Natural killer cell (primary cell): ENCODE data around the gene MUC2. TPM values are rescaled to one million over a fixed set of nuclear protein-coding genes. Genes with fewer than 3 reads are reported as not detected.

Experiments
- ATAC-seq, 3 donors: fragments of 150-1000 bp in 2 of 3; fragments of 200-7000 bp in 1 of 3; cut with Tn5 transposase; 1 replicate in 1 of 3; 2 replicates in 2 of 3; pipeline ENCODE4 v1.10.0; 2021; ENCODE audit warnings: mild to moderate bottlenecking in 2 of 3, moderate library complexity in 2 of 3
- DNase-seq, 2 donors: peaks; one replicate each; pipeline versions ENCODE4 v3.0.0 to v3.0.0-alpha.2; 2013 to 2021; ENCODE audit warnings: mixed read lengths in 1 of 2
- H3K27ac ChIP-seq: one replicate; pipeline ENCODE4 v1.5.1; 2013; ENCODE audit warnings: mild to moderate bottlenecking, low read length
- H3K27me3 ChIP-seq: one replicate; pipeline ENCODE4 v1.6.1; 2013; ENCODE audit warnings: low read length; ENCODE audit not compliant: control insufficient read depth, insufficient read depth
- H3K36me3 ChIP-seq: one replicate; pipeline ENCODE4 v1.6.1; 2013; ENCODE audit warnings: low read length; ENCODE audit not compliant: control insufficient read depth, insufficient read depth
- H3K4me1 ChIP-seq: one replicate; pipeline ENCODE4 v1.6.1; 2013; ENCODE audit warnings: low read length; ENCODE audit not compliant: control insufficient read depth, insufficient read depth
- H3K4me3 ChIP-seq: one replicate; pipeline ENCODE4 v1.5.1; 2013; ENCODE audit warnings: low read length
- H3K9me3 ChIP-seq: one replicate; pipeline ENCODE4 v1.6.1; 2013; ENCODE audit warnings: low read length; ENCODE audit not compliant: control insufficient read depth, insufficient read depth
- H3K27ac Mint-ChIP-seq, 2 donors: one replicate each; pipeline ENCODE4 v1.8.0; 2022; ENCODE audit warnings: mild to moderate bottlenecking in 2 of 2, mixed read lengths in 2 of 2, moderate library complexity in 1 of 2
- H3K27me3 Mint-ChIP-seq, 2 donors: one replicate each; pipeline ENCODE4 v1.8.0; 2022; ENCODE audit warnings: low read depth in 2 of 2, mixed read lengths in 2 of 2
- H3K36me3 Mint-ChIP-seq: one replicate; pipeline ENCODE4 v1.8.0; 2022; ENCODE audit warnings: mixed read lengths
- H3K4me1 Mint-ChIP-seq, 2 donors: one replicate each; pipeline ENCODE4 v1.8.0; 2022; ENCODE audit warnings: mixed read lengths in 2 of 2
- H3K4me3 Mint-ChIP-seq: one replicate; pipeline ENCODE4 v1.8.0; 2022; ENCODE audit warnings: mild to moderate bottlenecking, moderate library complexity, mixed read lengths
- H3K9me3 Mint-ChIP-seq, 2 donors: one replicate each; pipeline ENCODE4 v1.8.0; 2022; ENCODE audit warnings: mixed read lengths in 2 of 2
- WGBS: methylation state at CpG from one replicate; pipeline ENCODE4 v1.1.7; 2013; ENCODE audit warnings: missing lambda C conversion rate; ENCODE audit not compliant: insufficient coverage; 5-methylcytosine and 5-hydroxymethylcytosine counted together
- intact Hi-C: fragments of 100-400 bp; cut with micrococcal nuclease; formaldehyde crosslinking; loops from one replicate; pipeline ENCODE4 v1.14.2; 2022
- total RNA-seq, 4 donors: library from RNA; stranded (reverse); fragments of 120-200 nt in 1 of 4; gene quantifications; one replicate each; pipeline versions ENCODE4 v1.2.3 to v1.2.4, GENCODE V29; 2013 to 2022
- TF ChIP-seq, protein P1 (sequence below): fragments of 200-600 bp; IDR thresholded peaks from one replicate; pipeline ENCODE4 v1.8.0; 2022; ENCODE audit warnings: antibody characterized with exemption

The MUC2 gene
- total RNA-seq, 3 donors from 2014 or later (not counting 1 experiment from before 2014, with no cell fraction given) = not detected

DNA sequence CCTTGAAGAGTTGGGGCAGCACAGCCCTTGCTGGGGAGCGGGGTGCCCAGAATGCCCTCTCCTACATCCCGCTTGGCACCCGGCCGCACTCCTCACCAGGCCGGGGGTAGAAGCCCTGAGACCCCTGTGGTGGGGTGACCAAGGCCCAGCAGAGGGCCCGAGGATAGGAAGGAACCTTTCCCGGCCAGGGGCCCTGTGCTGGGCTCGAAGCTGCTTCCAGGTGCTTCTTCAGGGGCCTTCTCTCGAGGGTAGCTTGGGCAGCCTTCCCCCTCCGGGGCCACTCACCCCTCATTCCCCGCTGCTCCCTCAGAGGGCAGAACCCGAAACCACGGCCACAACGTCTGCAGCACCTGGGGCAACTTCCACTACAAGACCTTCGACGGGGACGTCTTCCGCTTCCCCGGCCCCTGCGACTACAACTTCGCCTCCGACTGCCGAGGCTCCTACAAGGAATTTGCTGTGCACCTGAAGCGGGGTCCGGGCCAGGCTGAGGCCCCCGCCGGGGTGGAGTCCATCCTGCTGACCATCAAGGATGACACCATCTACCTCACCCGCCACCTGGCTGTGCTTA, 752 bp downstream of the MUC2 start:
- no peaks in the 10 kb centered on the region for H3K27me3 Mint-ChIP-seq
- no peak overlapping the region for H3K4me3 ChIP-seq
- ATAC-seq (no peak), DNase-seq (peak in 1 of 2 donors; percentile 9)
- WGBS = 90% methylated on average over 28 of the region's 28 CpGs
- no peaks in the 10 kb centered on the region for H3K4me1 Mint-ChIP-seq
- intact Hi-C loops = no loop called here
- H3K9me3 Mint-ChIP-seq = no peaks in the 10 kb centered on the region
- no peaks in the 10 kb centered on the region for H3K36me3 Mint-ChIP-seq
- H3K4me1 ChIP-seq = no peaks in the 10 kb centered on the region
- H3K27ac ChIP-seq = no peak overlapping the region
- H3K9me3 ChIP-seq = no peaks in the 10 kb centered on the region
- H3K27me3 ChIP-seq = no peaks in the 10 kb centered on the region
- TF ChIP-seq, protein P1, sequence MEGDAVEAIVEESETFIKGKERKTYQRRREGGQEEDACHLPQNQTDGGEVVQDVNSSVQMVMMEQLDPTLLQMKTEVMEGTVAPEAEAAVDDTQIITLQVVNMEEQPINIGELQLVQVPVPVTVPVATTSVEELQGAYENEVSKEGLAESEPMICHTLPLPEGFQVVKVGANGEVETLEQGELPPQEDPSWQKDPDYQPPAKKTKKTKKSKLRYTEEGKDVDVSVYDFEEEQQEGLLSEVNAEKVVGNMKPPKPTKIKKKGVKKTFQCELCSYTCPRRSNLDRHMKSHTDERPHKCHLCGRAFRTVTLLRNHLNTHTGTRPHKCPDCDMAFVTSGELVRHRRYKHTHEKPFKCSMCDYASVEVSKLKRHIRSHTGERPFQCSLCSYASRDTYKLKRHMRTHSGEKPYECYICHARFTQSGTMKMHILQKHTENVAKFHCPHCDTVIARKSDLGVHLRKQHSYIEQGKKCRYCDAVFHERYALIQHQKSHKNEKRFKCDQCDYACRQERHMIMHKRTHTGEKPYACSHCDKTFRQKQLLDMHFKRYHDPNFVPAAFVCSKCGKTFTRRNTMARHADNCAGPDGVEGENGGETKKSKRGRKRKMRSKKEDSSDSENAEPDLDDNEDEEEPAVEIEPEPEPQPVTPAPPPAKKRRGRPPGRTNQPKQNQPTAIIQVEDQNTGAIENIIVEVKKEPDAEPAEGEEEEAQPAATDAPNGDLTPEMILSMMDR = no peak
- H3K4me3 Mint-ChIP-seq = no peak overlapping the region
- H3K27ac Mint-ChIP-seq = no peak overlapping the region
- H3K36me3 ChIP-seq = no peaks in the 10 kb centered on the region

DNA sequence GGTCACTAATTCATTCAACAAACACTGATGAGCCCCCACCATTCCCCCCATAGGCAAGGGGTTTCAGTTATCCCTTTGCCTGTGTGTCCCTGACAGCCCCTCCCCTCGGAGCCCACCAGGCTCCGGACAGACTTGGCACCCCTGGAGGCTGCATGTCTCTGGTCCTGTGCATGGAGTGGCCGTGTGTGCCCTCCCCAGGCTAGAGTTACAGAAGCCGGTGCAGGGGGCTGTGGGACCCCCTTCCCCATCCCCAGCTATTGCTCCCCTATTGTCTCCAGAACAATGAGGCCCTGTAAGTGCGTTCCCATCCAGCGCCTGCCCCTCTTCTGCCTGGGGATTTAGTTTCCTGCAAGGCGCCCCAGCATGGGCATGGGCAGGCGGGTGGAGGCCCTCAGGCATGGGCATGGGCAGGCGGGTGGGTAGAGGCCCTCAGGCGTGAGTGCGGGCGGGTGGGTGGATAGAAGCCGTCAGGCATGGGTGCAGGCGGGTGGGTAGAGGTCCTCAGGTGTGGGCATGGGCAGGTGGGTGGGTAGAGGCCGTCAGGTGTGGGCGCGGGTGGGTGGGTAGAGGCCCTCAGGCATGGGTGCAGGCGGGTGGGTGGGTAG, 1.5 kb downstream of the MUC2 start:
- H3K4me3 Mint-ChIP-seq = no peak overlapping the region
- Histone ChIP-seq H3K4me3 (no peak overlapping the region), H3K27me3 (no peaks in the 10 kb centered on the region), H3K27ac (no peak overlapping the region), H3K9me3 (no peaks in the 10 kb centered on the region), H3K36me3 (no peaks in the 10 kb centered on the region), H3K4me1 (no peaks in the 10 kb centered on the region)
- DNase-seq = peak in 1 of 2 donors; percentile 1
- H3K4me1 Mint-ChIP-seq = no peaks in the 10 kb centered on the region
- no peaks in the 10 kb centered on the region for H3K9me3 Mint-ChIP-seq
- no peak overlapping the region for H3K27ac Mint-ChIP-seq
- TF ChIP-seq, protein P1 = no peak
- no peak for ATAC-seq
- 81% methylated on average over 11 of the region's 18 CpGs for WGBS
- intact Hi-C loops = no loop called here
- H3K27me3 Mint-ChIP-seq = no peaks in the 10 kb centered on the region
- H3K36me3 Mint-ChIP-seq = no peaks in the 10 kb centered on the region

DNA sequence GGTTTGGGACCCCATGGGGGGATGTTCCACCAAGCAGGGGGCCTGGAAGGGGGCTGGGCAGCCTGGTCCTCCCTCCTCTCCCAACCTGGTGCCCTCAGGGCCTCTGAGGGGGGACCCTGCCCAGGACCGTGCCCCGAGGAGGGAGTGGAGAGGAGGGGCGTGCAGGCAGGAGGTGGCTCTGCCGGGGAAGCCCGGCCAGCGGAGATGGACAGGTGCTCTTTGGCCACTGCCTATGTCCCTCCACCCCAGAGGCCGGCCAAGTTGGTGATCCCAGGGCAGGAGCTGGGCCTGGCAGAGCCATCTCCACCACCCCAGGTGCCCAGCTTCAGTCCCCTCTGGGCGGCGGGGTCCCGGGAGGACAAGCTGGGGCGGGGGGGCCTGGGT, 2.4 kb downstream of the MUC2 start:
- H3K4me1 ChIP-seq = no peaks in the 10 kb centered on the region
- no peak overlapping the region for H3K27ac ChIP-seq
- Mint-ChIP-seq H3K27me3 (no peaks in the 10 kb centered on the region), H3K4me1 (no peaks in the 10 kb centered on the region), H3K27ac (no peak overlapping the region), H3K4me3 (no peak overlapping the region), H3K9me3 (no peaks in the 10 kb centered on the region), H3K36me3 (no peaks in the 10 kb centered on the region)
- TF ChIP-seq, protein P1 = no peak
- no peaks in the 10 kb centered on the region for H3K27me3 ChIP-seq
- ATAC-seq (no peak), DNase-seq (no peak)
- no peaks in the 10 kb centered on the region for H3K36me3 ChIP-seq
- WGBS = 85% methylated on average over 9 of the region's 11 CpGs
- no peaks in the 10 kb centered on the region for H3K9me3 ChIP-seq
- H3K4me3 ChIP-seq = no peak overlapping the region
- intact Hi-C loops = no loop called here
